B cell (primary cell): ENCODE results near the gene LGALS9C. TPM values are rescaled to one million over a fixed set of nuclear protein-coding genes. Genes with fewer than 3 reads are reported as not detected.
"Not testable (repeated sequence)": the region's sequence is repeated elsewhere in the genome, so short reads cannot be mapped to it uniquely, and the experiment has no call there.

ENCODE experiments used
- ATAC-seq: fragments of 200-7000 bp; cut with Tn5 transposase; one replicate; pipeline ENCODE4 v1.10.0; 2021; ENCODE audit warnings: low read depth, mild to moderate bottlenecking, moderate number of reproducible peaks, moderate library complexity
- CTCF ChIA-PET: fragments of 350-600 bp; sonication (Branson Sonifier 250); formaldehyde crosslinking; loops from one replicate; lab custom pipeline; 2021; ENCODE audit warnings: antibody characterized with exemption, inconsistent platforms; lab: Charles Lee
- POLR2A ChIA-PET: fragments of 350-600 bp; sonication (Branson Sonifier 250); formaldehyde crosslinking; loops from one replicate; lab custom pipeline; 2021; ENCODE audit warnings: antibody characterized with exemption; lab: Charles Lee
- DNase-seq: peaks from one replicate; pipeline ENCODE4 v3.0.0; 2013
- H2AFZ ChIP-seq: 2 replicates; pipeline ENCODE4 v1.6.1; 2012; ENCODE audit warnings: mild to moderate bottlenecking, low read depth, low read length; ENCODE audit not compliant: insufficient read depth, poor library complexity, severe bottlenecking
- H3K27ac ChIP-seq, 2 donors: 1 replicate in 1 of 2; 2 replicates in 1 of 2; pipeline ENCODE4 v1.5.1; 2012 to 2013; ENCODE audit warnings: low read length in 2 of 2, mild to moderate bottlenecking in 2 of 2, moderate library complexity in 1 of 2
- H3K27me3 ChIP-seq, 4 experiments: fragments of 200-600 bp in 1 of 4; sonication (generic) in 1 of 4; replicated peaks in 1 of 4; 1 replicate in 2 of 4; 2 replicates in 2 of 4; pipeline versions ENCODE4 v1.6.1 to v1.7.0; 2013 to 2016; ENCODE audit warnings: low read length in 3 of 4, mild to moderate bottlenecking in 2 of 4, mixed read lengths in 1 of 4, moderate library complexity in 1 of 4; ENCODE audit not compliant: insufficient read depth in 4 of 4, control insufficient read depth in 3 of 4; ENCODE audit errors: control extremely low read depth in 1 of 4
- H3K36me3 ChIP-seq, 2 experiments: replicated peaks in 1 of 2; 1 replicate in 1 of 2; 2 replicates in 1 of 2; pipeline versions ENCODE4 v1.6.1 to v1.7.1; 2013; ENCODE audit warnings: low read length in 1 of 2; ENCODE audit not compliant: insufficient read depth in 2 of 2, control insufficient read depth in 1 of 2; ENCODE audit errors: control extremely low read depth in 1 of 2, extremely low read depth in 1 of 2
- H3K4me1 ChIP-seq, 2 donors: fragments of 200-600 bp in 1 of 2; sonication (generic) in 1 of 2; 1 replicate in 1 of 2; 2 replicates in 1 of 2; pipeline versions ENCODE4 v1.5.1 to v1.6.1; 2013 to 2017; ENCODE audit warnings: low read length in 2 of 2; ENCODE audit not compliant: control insufficient read depth in 2 of 2, insufficient read depth in 2 of 2
- H3K4me2 ChIP-seq: replicated peaks from 2 replicates; pipeline ENCODE3; 2012; ENCODE audit warnings: mild to moderate bottlenecking, low read depth, low read length; ENCODE audit not compliant: poor library complexity, severe bottlenecking
- H3K4me3 ChIP-seq, 5 experiments: fragments of 200-600 bp in 1 of 5; sonication (generic) in 1 of 5; 1 replicate in 3 of 5; 2 replicates in 2 of 5; pipeline versions ENCODE4 v1.5.1 to v1.7.0; 2011 to 2016; ENCODE audit warnings: low read length in 4 of 5, mild to moderate bottlenecking in 4 of 5, low read depth in 2 of 5, control low read depth in 1 of 5, moderate library complexity in 1 of 5; ENCODE audit not compliant: insufficient read depth in 1 of 5; ENCODE audit errors: control extremely low read depth in 1 of 5, extremely low read depth in 1 of 5
- H3K79me2 ChIP-seq: fragments of 200-600 bp; sonication (generic); one replicate; pipeline ENCODE4 v1.6.0; 2016; ENCODE audit warnings: low read length; ENCODE audit not compliant: control insufficient read depth, insufficient read depth
- H3K9ac ChIP-seq: fragments of 200-600 bp; sonication (generic); 2 replicates; pipeline ENCODE4 v1.6.1; 2017; ENCODE audit warnings: mild to moderate bottlenecking, low read length, moderate library complexity
- H3K9me3 ChIP-seq, 3 donors: one replicate each; pipeline versions ENCODE4 v1.6.1 to v1.7.1; 2013; ENCODE audit warnings: low read length in 2 of 3; ENCODE audit not compliant: control insufficient read depth in 2 of 3, insufficient read depth in 1 of 3; ENCODE audit errors: control extremely low read depth in 1 of 3
- H4K20me1 ChIP-seq: 2 replicates; pipeline ENCODE4 v1.6.0; 2012; ENCODE audit warnings: mild to moderate bottlenecking, low read length; ENCODE audit not compliant: insufficient read depth, control insufficient read depth, poor library complexity, severe bottlenecking
- H3K27ac Mint-ChIP-seq: one replicate; pipeline ENCODE4 v1.8.0; 2021; ENCODE audit warnings: mixed read lengths
- H3K27me3 Mint-ChIP-seq: one replicate; pipeline ENCODE4 v1.8.0; 2021; ENCODE audit warnings: mixed read lengths
- H3K4me1 Mint-ChIP-seq: one replicate; pipeline ENCODE4 v1.8.0; 2021; ENCODE audit warnings: mixed read lengths
- H3K4me3 Mint-ChIP-seq: one replicate; pipeline ENCODE4 v1.8.0; 2021; ENCODE audit warnings: mixed read lengths
- H3K9me3 Mint-ChIP-seq: one replicate; pipeline ENCODE4 v1.8.0; 2022; ENCODE audit warnings: mixed read lengths; ENCODE audit not compliant: insufficient read depth
- WGBS: methylation state at CpG from one replicate; pipeline ENCODE4 v1.1.5; 2013; ENCODE audit warnings: missing lambda C conversion rate; ENCODE audit not compliant: insufficient coverage; 5-methylcytosine and 5-hydroxymethylcytosine counted together
- intact Hi-C: fragments of 100-400 bp; cut with micrococcal nuclease; formaldehyde crosslinking; loops from one replicate; pipeline ENCODE4 v1.10.0; 2022
- polyA plus RNA-seq: library from polyadenylated mRNA; depleted of rRNA; stranded (reverse); fragments of >200 nt; gene quantifications from 2 replicates; pipeline ENCODE4 v1.2.3, GENCODE V29; 2012
- total RNA-seq, 2 donors: library from RNA; stranded (reverse); fragments of 120-200 nt in 1 of 2; gene quantifications; 1 replicate in 1 of 2; 2 replicates in 1 of 2; pipeline versions ENCODE4 v1.2.3 to v1.2.4, GENCODE V29; 2013 to 2022

The LGALS9C gene
- total and polyA plus RNA-seq, 2 donors (not counting 1 experiment from before 2014, with no cell fraction given): 0.25 to 0.44 TPM

GRCh38 chr17:18508667-18509066, 32.1 kb downstream of the LGALS9C start:
- WGBS: 83% methylated on average over 2 of the region's 3 CpGs

DNA sequence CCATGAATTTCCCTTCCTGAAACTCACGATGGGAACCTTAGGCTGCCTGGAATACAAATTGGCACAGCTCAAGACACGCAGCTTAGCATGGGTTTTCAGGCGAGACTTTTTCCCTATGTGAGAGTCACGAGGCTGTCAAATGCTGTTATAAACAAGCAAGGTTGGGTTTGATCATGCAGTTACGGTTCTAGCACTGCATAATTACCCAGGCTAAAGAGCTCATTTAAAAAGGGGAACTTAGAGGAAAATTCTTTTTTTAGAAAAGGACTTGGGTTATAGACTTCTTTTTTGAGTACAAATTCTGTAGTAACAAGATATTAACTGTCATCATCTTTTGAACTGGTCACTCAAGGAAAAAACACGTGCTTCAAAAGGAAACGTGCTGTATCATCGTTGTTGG, 44.5 kb downstream of the LGALS9C start:
- H3K4me3 Mint-ChIP-seq, H3K27ac Mint-ChIP-seq, H3K4me1 Mint-ChIP-seq, H3K9me3 ChIP-seq, H3K4me3 ChIP-seq, H3K4me1 ChIP-seq, H3K9ac ChIP-seq, POLR2A ChIA-PET, ATAC-seq, H3K79me2 ChIP-seq, H3K27ac ChIP-seq, H3K36me3 ChIP-seq, H3K4me2 ChIP-seq, H4K20me1 ChIP-seq, H3K27me3 Mint-ChIP-seq, H3K9me3 Mint-ChIP-seq, DNase-seq, intact Hi-C loops, CTCF ChIA-PET, H3K27me3 ChIP-seq, H2AFZ ChIP-seq: not testable (repeated sequence)
- no CpG with 5 or more reads among the region's 8 CpGs for WGBS

More at GRCh38 chr17:18508667-18509066, 32.1 kb downstream of the LGALS9C start:
- H3K27ac ChIP-seq, ATAC-seq, H3K4me1 Mint-ChIP-seq, H3K4me3 Mint-ChIP-seq, H3K4me2 ChIP-seq, H3K27ac Mint-ChIP-seq, H3K36me3 ChIP-seq, intact Hi-C loops, H3K9me3 Mint-ChIP-seq, CTCF ChIA-PET, H3K9me3 ChIP-seq, DNase-seq, H3K4me3 ChIP-seq, H3K27me3 ChIP-seq, POLR2A ChIA-PET, H2AFZ ChIP-seq, H3K79me2 ChIP-seq, H3K4me1 ChIP-seq, H3K27me3 Mint-ChIP-seq, H4K20me1 ChIP-seq, H3K9ac ChIP-seq: not testable (repeated sequence)

DNA sequence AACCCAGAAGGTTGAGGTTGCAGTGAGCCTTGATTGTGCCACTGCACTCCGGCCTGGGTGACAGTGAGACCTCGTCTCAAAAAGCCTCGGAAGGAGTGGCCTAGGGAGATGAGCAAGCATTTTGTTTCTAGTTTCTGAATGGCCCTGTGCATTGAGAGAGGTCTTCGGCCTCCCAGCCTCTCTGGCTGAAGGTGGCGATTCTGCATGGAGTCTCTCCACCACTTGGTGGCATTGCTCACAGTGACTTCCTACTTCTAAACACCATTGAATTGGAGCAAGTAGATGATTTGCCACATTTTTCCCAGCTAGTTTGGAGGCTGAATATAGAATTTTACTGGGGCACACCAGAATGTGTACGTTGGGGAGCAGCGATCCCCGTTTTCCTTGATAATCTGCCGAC, 48.4 kb downstream of the LGALS9C start:
- H3K27me3 ChIP-seq, H3K9me3 Mint-ChIP-seq, H4K20me1 ChIP-seq, H3K4me3 Mint-ChIP-seq, H3K27me3 Mint-ChIP-seq, H3K79me2 ChIP-seq, H3K9me3 ChIP-seq, intact Hi-C loops, H3K4me1 Mint-ChIP-seq, H3K27ac ChIP-seq, H3K4me1 ChIP-seq, H3K36me3 ChIP-seq, ATAC-seq, CTCF ChIA-PET, H3K9ac ChIP-seq, H2AFZ ChIP-seq, H3K4me3 ChIP-seq, POLR2A ChIA-PET, DNase-seq, H3K27ac Mint-ChIP-seq, H3K4me2 ChIP-seq: not testable (repeated sequence)
- no CpG with 5 or more reads among the region's 9 CpGs for WGBS

- H3K27ac ChIP-seq, H3K4me3 ChIP-seq, H3K4me1 Mint-ChIP-seq, H3K4me1 ChIP-seq, H4K20me1 ChIP-seq, H3K9me3 ChIP-seq, POLR2A ChIA-PET, H3K4me2 ChIP-seq, H3K36me3 ChIP-seq, H3K9me3 Mint-ChIP-seq, intact Hi-C loops, DNase-seq, ATAC-seq, H3K27ac Mint-ChIP-seq, CTCF ChIA-PET, H3K27me3 ChIP-seq, H2AFZ ChIP-seq, H3K4me3 Mint-ChIP-seq, H3K9ac ChIP-seq, H3K79me2 ChIP-seq, H3K27me3 Mint-ChIP-seq: not testable (repeated sequence)
- WGBS: no CpG with 5 or more reads among the region's 12 CpGs
Observed at GRCh38 chr17:18526168-18526800, 49.7 kb downstream of the LGALS9C start.
